EL (cell line): ENCODE data around the gene TGM3.

Source experiments
- DNase-seq: peaks from one replicate; pipeline ENCODE4 v3.0.0-alpha.2; 2016

Gene TGM3

GRCh38 chr20:2385026-2385425 is 89.2 kb downstream of the TGM3 start:
- peak; percentile 78 for DNase-seq

GRCh38 chr20:2385496-2385895 is 89.7 kb downstream of the TGM3 start:
- DNase-seq, result no peak

GRCh38 chr20:2386516-2387179 is 90.8 kb downstream of the TGM3 start:
- DNase-seq, result peak; percentile 92

- peak; percentile 59 for DNase-seq
Measured at GRCh38 chr20:2387180-2387577, 91.4 kb downstream of the TGM3 start.

GRCh38 chr20:2387580-2387979 is 91.8 kb downstream of the TGM3 start:
- DNase-seq, result no peak
